ENCODE results near the gene CALM3. TPM values are rescaled to one million over a fixed set of nuclear protein-coding genes. Genes with fewer than 3 reads are reported as not detected.

CALM3 gene
- total RNA-seq, 1 experiment from 2014 or later, result 343 TPM

GRCh38 chr19:46606019-46606418 lies 4.9 kb downstream of the CALM3 start:
- no peak overlapping the region for H2BK15ac ChIP-seq (ENCODE audit: low read depth, low read length)
- no peak overlapping the region for H2BK120ac ChIP-seq (ENCODE audit: low read depth, low read length, poor library complexity, severe bottlenecking)
- no peak overlapping the region for H2BK12ac ChIP-seq (ENCODE audit: insufficient read length, low read depth, low read length)
- H3K4me2 ChIP-seq (ENCODE audit: insufficient read depth, insufficient read length, low read length), result no peak overlapping the region
- no peak overlapping the region for H3K27ac ChIP-seq (ENCODE audit: insufficient read length, low read depth, low read length)
- Mint-ChIP-seq H3K9me3 (no peaks in the 10 kb centered on the region), H3K36me3 (ENCODE audit: insufficient read depth in 1 of 3, low read depth in 3 of 3) (peaks cover 28 to 53% (median 52%) of the 10 kb centered on the region in 3 experiments; a peak in 6 of 7 replicates), H3K4me1 (peaks cover 19 to 31% of the 10 kb centered on the region in 2 experiments), H3K27ac (peak overlapping the region in 2 of 3 experiments; percentile 18 to 22; a peak in 3 of 7 replicates), H3K27me3 (ENCODE audit: low read depth) (no peaks in the 10 kb centered on the region), H3K4me3 (no peak overlapping the region)
- peaks cover 12% of the 10 kb centered on the region for H3K23me2 ChIP-seq (ENCODE audit: insufficient read length, low read depth, low read length, poor library complexity, severe bottlenecking)
- H3K23ac ChIP-seq (ENCODE audit: insufficient read length, low read depth, low read length), result no peak overlapping the region
- H3K4me1 ChIP-seq (ENCODE audit: insufficient read depth, low read length), result no peaks in the 10 kb centered on the region
- no peak overlapping the region for H2AK5ac ChIP-seq (ENCODE audit: insufficient read length, low read length)
- no CpG with 5 or more reads among the region's 11 CpGs for WGBS (ENCODE audit: extremely low coverage, insufficient read length, low lambda C conversion rate)
- H3K18ac ChIP-seq (ENCODE audit: insufficient read length, low read depth, low read length), result no peak overlapping the region
- H3K14ac ChIP-seq (ENCODE audit: insufficient read depth, low read length), result no peak overlapping the region
- H3K9me3 ChIP-seq (ENCODE audit: control insufficient read depth, low read depth, low read length), result no peaks in the 10 kb centered on the region
- no peaks in the 10 kb centered on the region for H4K20me1 ChIP-seq (ENCODE audit: control insufficient read depth, insufficient read depth, insufficient read length)
- H4K5ac ChIP-seq (ENCODE audit: insufficient read length, low read depth, low read length), result no peak overlapping the region
- H3K9ac ChIP-seq (ENCODE audit: extremely low read depth, insufficient read length, low read length), result no peak overlapping the region
- peaks cover 7% of the 10 kb centered on the region for H3K79me1 ChIP-seq (ENCODE audit: insufficient read depth, low read depth, low read length, poor library complexity, severe bottlenecking)
- no peak overlapping the region for H3T11ph ChIP-seq (ENCODE audit: low read length)
- H4K8ac ChIP-seq (replicated peaks; ENCODE audit: insufficient read length, low read depth, low read length), result no peak overlapping the region
- no peak overlapping the region for H2BK5ac ChIP-seq (ENCODE audit: insufficient read length, low read length)
- no peak overlapping the region for H3K56ac ChIP-seq (ENCODE audit: insufficient read length, low read depth, low read length)
- H3K4ac ChIP-seq (ENCODE audit: low read depth, low read length), result no peak overlapping the region
- TF ChIP-seq, protein P1, sequence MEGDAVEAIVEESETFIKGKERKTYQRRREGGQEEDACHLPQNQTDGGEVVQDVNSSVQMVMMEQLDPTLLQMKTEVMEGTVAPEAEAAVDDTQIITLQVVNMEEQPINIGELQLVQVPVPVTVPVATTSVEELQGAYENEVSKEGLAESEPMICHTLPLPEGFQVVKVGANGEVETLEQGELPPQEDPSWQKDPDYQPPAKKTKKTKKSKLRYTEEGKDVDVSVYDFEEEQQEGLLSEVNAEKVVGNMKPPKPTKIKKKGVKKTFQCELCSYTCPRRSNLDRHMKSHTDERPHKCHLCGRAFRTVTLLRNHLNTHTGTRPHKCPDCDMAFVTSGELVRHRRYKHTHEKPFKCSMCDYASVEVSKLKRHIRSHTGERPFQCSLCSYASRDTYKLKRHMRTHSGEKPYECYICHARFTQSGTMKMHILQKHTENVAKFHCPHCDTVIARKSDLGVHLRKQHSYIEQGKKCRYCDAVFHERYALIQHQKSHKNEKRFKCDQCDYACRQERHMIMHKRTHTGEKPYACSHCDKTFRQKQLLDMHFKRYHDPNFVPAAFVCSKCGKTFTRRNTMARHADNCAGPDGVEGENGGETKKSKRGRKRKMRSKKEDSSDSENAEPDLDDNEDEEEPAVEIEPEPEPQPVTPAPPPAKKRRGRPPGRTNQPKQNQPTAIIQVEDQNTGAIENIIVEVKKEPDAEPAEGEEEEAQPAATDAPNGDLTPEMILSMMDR (conservative IDR thresholded peaks at IDR 0.05), result no peak
- H4K91ac ChIP-seq (ENCODE audit: insufficient read length, low read depth, low read length), result no peak overlapping the region
- H3K27me3 ChIP-seq (ENCODE audit: insufficient read depth, low read length), result no peaks in the 10 kb centered on the region
- no peak for DNase-seq
- peaks cover 5% of the 10 kb centered on the region; the same call in 1 of the 2 replicates for H3K79me2 ChIP-seq (ENCODE audit: insufficient read depth, low read length)
- no peak overlapping the region for H2AFZ ChIP-seq (ENCODE audit: low read length)
- H2BK20ac ChIP-seq (ENCODE audit: low read depth, low read length, poor library complexity, severe bottlenecking), result no peak overlapping the region

Measured in H9 (cell line).